ENCODE data around the gene CIDEB. TPM values are rescaled to one million over a fixed set of nuclear protein-coding genes. Genes with fewer than 3 reads are reported as not detected.

The CIDEB gene
- total and polyA plus RNA-seq, 2 of the 13 experiments (the other 11 are each of a cell fraction or from before 2014, with no cell fraction given): 35.8 to 110 TPM

DNA sequence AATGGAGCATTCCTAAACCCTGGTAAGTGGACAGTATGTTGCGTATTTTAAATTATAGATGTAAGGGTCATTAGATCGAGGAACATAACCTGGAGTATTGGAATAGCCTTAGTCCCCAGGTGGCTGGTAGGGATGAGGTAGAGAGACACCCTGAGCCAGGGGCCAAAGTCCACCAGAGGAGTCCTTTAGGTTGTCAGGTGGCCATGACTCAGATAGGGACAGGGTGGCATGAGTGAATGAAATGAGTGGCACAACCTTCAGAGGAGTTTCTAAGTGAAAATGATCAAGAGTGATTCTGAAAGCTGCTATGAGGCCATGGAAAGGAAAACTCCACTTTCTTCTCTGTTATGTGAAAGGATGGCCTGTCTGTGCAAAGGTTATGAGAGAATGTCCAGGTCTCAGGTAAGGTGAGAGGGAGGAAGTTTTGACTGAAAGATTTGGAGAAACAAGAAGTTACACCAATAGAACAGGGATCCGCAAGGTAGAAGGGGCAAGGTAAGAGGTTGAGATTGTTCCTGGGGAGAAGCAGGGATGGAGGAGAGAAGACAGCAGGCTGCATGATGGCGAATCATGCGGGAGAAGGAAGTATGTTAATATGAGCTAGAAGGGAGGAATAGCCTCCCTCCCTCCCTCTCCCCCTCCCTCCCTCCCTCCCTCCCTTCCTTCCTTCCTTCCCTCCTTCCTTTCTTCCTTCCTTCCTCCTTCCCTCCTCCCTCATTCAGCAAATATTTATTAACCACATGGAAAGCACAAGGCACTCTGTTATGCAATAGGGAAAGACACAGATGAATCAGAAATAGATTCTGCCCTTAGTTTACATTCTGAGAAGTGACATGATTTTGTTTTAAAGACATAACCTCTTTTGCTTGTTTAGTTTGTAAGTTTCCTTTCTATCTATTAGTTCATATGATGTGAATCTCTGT lies 46.0 kb upstream of the CIDEB start (continued):
- TF ChIP-seq ZNF572 (CRISPR knock-in tag; IDR thresholded peaks at IDR 0.05) (no peak), TOE1 (CRISPR knock-in tag; IDR thresholded peaks at IDR 0.05) (no peak), ZSCAN25 (CRISPR knock-in tag; IDR thresholded peaks at IDR 0.05) (peak; percentile 85; the same call in 1 of the 2 replicates), ZNF781 (CRISPR knock-in tag; IDR thresholded peaks at IDR 0.05; ENCODE audit: borderline replicate concordance, not compliant biosample characterization) (no peak), MEIS1 (CRISPR knock-in tag; IDR thresholded peaks at IDR 0.05; ENCODE audit: borderline replicate concordance) (no peak), SNRNP70 (IDR thresholded peaks at IDR 0.05; ENCODE audit: low read depth, low read length) (no peak), MIXL1 (CRISPR knock-in tag; IDR thresholded peaks at IDR 0.05) (no peak), GPN1 (CRISPR knock-in tag; IDR thresholded peaks at IDR 0.05; ENCODE audit: borderline replicate concordance) (no peak)
- TF ChIP-seq, protein P1, sequence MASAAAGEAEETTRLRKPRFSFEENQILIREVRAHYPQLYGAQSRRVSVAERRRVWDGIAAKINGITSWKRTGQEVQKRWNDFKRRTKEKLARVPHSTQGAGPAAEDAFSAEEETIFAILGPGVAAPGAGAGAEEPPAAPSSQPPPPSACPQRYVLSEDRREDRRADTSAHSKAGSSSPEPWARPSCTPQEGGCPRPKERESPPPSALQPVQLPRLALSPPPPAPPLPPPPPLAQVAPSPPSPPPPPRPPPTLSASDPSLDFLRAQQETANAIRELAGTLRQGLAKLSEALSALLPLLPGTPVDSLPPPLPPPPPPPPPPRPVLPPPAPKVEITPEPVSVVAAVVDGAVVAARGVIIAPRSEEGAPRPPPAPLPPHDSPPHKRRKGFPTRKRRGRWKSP (CRISPR knock-in tag; IDR thresholded peaks at IDR 0.05): no peak
- TF ChIP-seq, protein P2, sequence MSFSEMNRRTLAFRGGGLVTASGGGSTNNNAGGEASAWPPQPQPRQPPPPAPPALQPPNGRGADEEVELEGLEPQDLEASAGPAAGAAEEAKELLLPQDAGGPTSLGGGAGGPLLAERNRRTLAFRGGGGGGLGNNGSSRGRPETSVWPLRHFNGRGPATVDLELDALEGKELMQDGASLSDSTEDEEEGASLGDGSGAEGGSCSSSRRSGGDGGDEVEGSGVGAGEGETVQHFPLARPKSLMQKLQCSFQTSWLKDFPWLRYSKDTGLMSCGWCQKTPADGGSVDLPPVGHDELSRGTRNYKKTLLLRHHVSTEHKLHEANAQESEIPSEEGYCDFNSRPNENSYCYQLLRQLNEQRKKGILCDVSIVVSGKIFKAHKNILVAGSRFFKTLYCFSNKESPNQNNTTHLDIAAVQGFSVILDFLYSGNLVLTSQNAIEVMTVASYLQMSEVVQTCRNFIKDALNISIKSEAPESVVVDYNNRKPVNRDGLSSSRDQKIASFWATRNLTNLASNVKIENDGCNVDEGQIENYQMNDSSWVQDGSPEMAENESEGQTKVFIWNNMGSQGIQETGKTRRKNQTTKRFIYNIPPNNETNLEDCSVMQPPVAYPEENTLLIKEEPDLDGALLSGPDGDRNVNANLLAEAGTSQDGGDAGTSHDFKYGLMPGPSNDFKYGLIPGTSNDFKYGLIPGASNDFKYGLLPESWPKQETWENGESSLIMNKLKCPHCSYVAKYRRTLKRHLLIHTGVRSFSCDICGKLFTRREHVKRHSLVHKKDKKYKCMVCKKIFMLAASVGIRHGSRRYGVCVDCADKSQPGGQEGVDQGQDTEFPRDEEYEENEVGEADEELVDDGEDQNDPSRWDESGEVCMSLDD (CRISPR knock-in tag; IDR thresholded peaks at IDR 0.05; ENCODE audit: borderline replicate concordance): no peak
- TF ChIP-seq, protein P3, sequence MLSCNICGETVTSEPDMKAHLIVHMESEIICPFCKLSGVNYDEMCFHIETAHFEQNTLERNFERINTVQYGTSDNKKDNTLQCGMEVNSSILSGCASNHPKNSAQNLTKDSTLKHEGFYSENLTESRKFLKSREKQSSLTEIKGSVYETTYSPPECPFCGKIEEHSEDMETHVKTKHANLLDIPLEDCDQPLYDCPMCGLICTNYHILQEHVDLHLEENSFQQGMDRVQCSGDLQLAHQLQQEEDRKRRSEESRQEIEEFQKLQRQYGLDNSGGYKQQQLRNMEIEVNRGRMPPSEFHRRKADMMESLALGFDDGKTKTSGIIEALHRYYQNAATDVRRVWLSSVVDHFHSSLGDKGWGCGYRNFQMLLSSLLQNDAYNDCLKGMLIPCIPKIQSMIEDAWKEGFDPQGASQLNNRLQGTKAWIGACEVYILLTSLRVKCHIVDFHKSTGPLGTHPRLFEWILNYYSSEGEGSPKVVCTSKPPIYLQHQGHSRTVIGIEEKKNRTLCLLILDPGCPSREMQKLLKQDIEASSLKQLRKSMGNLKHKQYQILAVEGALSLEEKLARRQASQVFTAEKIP (CRISPR knock-in tag; IDR thresholded peaks at IDR 0.05; ENCODE audit: borderline replicate concordance): no peak
- TF ChIP-seq, protein P4, sequence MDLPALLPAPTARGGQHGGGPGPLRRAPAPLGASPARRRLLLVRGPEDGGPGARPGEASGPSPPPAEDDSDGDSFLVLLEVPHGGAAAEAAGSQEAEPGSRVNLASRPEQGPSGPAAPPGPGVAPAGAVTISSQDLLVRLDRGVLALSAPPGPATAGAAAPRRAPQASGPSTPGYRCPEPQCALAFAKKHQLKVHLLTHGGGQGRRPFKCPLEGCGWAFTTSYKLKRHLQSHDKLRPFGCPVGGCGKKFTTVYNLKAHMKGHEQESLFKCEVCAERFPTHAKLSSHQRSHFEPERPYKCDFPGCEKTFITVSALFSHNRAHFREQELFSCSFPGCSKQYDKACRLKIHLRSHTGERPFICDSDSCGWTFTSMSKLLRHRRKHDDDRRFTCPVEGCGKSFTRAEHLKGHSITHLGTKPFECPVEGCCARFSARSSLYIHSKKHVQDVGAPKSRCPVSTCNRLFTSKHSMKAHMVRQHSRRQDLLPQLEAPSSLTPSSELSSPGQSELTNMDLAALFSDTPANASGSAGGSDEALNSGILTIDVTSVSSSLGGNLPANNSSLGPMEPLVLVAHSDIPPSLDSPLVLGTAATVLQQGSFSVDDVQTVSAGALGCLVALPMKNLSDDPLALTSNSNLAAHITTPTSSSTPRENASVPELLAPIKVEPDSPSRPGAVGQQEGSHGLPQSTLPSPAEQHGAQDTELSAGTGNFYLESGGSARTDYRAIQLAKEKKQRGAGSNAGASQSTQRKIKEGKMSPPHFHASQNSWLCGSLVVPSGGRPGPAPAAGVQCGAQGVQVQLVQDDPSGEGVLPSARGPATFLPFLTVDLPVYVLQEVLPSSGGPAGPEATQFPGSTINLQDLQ (CRISPR knock-in tag; IDR thresholded peaks at IDR 0.05): no peak
- TF ChIP-seq, protein P5, sequence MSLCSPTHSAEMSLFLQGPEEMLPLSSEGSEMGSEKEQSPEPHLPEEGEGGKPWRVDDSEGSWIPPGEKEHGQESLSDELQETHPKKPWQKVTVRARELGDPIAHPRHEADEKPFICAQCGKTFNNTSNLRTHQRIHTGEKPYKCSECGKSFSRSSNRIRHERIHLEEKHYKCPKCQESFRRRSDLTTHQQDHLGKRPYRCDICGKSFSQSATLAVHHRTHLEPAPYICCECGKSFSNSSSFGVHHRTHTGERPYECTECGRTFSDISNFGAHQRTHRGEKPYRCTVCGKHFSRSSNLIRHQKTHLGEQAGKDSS (CRISPR knock-in tag; IDR thresholded peaks at IDR 0.05; ENCODE audit: borderline replicate concordance, low read depth): no peak
- TF ChIP-seq, protein P6, sequence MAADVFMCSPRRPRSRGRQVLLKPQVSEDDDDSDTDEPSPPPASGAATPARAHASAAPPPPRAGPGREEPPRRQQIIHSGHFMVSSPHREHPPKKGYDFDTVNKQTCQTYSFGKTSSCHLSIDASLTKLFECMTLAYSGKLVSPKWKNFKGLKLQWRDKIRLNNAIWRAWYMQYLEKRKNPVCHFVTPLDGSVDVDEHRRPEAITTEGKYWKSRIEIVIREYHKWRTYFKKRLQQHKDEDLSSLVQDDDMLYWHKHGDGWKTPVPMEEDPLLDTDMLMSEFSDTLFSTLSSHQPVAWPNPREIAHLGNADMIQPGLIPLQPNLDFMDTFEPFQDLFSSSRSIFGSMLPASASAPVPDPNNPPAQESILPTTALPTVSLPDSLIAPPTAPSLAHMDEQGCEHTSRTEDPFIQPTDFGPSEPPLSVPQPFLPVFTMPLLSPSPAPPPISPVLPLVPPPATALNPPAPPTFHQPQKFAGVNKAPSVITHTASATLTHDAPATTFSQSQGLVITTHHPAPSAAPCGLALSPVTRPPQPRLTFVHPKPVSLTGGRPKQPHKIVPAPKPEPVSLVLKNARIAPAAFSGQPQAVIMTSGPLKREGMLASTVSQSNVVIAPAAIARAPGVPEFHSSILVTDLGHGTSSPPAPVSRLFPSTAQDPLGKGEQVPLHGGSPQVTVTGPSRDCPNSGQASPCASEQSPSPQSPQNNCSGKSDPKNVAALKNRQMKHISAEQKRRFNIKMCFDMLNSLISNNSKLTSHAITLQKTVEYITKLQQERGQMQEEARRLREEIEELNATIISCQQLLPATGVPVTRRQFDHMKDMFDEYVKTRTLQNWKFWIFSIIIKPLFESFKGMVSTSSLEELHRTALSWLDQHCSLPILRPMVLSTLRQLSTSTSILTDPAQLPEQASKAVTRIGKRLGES (CRISPR knock-in tag; IDR thresholded peaks at IDR 0.05; ENCODE audit: borderline replicate concordance): no peak

Data from HepG2 (cell line).